HG03457 (cell line): ENCODE results near the gene SPAG16.

ENCODE experiments used
- ATAC-seq: cut with Tn5 transposase; IDR thresholded peaks from one replicate; pipeline ENCODE4 v1.9.1; 2021; ENCODE audit warnings: moderate number of reproducible peaks; ENCODE audit not compliant: unreplicated experiment

Gene SPAG16

DNA sequence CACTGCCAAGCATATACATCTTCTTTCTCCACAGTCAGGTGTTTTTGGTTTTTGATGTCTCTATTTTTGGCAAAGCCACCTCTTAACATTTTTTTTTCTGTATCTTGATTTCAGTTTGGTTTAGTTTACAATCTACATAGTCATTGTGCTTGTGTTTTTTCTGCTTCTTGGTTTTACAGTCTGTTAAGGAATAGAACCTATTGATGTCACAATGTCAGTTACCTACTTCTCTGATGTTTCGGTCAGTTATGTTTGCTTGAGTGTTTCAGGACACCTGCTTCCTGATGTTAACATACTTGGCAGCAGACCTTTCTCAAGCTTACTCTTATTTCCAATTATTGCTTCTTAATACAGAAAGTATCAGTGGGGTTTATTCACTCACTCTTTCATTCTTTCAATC, 253.3 kb downstream of the SPAG16 start:
- ATAC-seq: no peak

DNA sequence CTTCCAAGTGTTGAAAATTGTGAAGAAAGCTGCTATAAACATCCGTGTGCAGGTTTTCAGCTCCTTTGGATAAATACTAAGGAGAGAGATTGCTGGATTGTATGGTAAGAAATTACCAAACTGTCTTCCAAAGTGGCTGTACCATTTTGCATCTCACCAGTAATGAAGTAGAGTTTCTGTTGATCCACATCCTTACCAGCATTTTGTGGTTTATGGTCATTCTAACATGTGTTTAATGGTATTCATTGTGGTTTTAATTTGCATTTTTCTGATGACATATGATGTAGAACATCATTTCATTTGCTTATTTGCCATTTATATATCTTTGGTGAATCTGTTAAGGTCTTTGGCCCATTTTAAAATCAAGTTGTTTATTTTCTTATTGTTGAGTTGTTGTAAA, 260.7 kb downstream of the SPAG16 start:
- ATAC-seq: no peak

DNA sequence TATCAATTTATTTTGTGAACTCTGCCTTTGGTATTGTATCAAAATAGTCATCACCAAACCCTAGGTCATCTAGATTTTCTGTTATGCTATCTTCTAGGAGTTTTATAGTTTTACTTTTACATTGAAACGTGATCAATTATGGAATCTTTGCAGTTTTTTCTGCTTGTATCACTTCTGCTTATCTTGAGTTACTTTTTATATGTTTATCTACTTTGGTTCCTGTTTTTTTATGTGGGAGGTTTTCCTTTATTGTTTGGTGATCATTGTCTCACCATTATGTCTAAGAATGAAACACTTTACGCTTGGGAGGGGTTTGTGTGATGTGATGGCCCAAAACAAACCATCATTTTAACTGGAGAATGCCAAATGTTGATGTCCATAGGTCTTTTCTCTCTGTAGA, 261.2 kb downstream of the SPAG16 start:
- ATAC-seq: no peak

DNA sequence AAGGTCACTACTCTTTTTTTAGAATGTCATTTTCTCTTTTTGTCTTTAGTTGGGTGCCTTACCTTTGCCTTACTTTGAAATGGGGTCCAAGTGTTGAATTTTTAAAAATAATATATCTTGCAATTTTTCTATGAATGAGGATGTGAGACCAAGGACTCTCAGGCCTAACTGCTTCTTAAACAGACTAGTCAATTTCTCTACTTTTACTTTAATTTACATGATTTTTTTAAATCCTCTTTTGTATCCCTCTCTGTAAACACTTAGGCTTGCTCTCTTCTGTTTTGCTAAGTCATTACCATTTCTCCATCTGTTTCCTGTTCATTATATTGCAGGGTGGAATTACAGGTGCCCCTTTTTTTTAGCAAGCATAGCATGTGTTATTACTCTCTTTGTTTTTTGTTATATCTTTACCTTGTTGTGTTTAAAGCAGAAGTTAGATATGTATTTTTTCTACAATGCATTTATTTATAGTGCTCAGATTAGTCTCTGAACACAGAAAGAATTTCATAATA, 261.8 kb downstream of the SPAG16 start:
- ATAC-seq: no peak

DNA sequence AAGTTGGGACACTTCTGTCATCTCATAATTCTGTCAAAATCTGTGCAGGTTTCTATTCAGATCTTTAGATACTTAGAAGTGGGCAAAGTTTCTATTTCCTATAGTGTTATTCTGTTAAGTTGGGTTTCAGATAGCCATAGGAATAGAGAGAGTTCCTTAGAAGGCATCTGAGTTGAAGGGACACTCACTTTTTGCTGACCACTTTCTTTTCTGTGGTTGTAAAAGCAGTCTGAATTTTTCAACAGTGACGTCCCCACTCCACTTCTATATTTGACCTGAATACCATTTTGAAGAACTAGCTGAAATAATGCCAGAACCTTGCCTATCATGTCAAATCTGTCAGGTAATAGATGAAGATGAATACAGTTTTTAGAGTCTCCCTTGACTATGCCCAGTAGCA, 267.3 kb downstream of the SPAG16 start:
- no peak for ATAC-seq

DNA sequence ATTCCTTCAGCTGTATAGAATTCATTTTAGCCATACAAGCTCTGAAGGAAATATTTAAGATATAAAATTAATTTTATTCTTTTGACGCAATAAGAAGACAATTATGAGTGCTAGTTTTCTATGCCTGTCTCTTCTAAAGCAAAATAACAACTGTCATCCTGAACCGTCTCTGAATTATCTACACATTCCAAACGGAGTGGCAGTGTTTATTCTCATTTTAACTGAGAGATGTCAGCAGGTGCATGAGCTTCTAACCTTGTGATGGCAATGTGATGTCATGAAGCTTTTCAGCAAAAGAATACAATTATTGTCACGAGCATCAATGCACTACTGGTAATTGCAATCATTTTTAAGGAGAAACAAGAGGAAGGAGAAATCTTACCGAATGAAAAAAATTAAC, 274.8 kb downstream of the SPAG16 start:
- no peak for ATAC-seq

DNA sequence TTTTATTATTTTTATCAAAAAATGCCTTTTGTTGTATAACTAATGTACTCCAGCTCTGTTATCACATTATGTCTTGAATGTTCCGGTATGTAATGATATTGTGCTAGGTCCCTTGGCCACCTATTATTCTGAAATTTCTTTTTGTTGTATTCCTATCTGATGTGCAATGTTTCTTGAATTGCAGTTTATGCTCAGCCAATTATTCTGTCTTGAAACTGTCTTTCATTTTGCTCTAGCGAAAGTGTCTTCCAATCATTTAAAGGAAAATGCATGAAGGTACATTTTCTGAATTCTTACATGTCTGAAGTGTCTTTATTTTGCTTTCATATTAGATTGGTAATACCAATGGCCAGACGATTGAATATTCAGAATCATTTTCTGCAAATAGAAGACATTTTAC, 277.5 kb downstream of the SPAG16 start:
- no peak for ATAC-seq

DNA sequence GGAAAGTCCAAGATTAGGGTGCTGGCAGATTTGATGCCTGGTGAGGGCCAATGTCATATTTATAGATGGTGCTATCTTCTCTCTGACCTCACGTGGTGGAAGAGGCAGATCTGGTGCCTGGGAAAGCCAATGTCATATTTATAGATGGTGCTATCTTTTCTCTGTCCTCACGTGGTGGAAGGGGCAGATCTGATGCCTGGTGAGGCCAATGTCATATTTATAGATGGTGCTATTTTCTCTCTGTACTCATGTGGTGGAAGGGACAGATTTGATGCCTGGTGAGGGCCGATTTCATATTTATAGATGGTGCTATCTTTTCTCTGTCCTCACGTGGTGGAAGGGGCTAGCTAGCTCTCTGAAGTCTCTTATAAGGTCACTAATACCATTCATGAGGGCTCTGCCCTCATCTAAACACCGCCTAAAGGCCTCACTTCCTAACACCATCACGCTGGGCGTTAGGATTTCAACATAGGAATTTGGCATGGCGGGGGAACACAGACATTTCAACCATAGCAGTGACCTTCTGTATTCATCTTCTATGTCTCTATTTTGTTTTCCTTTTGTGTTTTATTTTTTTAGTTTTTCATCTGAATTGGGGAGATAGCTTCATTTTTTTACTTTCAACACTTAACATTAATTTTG, 278.4 kb downstream of the SPAG16 start:
- no peak for ATAC-seq

DNA sequence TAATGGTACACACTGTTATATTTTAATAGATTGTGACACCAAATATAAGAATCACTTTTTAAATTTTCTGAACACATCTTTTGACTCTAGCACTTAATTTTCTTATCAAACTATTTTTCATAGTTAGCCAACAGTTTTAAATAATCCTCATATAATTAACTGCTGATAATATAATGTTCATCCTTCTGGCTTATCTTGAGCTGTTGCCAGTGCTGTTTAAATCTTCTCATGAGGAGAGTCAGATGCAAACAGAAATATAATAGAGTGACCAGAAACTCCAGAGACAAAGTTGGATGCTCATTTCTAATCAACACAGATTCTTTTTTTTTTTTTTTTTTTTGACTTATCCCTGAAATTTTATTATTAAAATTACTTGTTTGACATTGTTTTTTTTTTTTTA, 282.6 kb downstream of the SPAG16 start:
- no peak for ATAC-seq

DNA sequence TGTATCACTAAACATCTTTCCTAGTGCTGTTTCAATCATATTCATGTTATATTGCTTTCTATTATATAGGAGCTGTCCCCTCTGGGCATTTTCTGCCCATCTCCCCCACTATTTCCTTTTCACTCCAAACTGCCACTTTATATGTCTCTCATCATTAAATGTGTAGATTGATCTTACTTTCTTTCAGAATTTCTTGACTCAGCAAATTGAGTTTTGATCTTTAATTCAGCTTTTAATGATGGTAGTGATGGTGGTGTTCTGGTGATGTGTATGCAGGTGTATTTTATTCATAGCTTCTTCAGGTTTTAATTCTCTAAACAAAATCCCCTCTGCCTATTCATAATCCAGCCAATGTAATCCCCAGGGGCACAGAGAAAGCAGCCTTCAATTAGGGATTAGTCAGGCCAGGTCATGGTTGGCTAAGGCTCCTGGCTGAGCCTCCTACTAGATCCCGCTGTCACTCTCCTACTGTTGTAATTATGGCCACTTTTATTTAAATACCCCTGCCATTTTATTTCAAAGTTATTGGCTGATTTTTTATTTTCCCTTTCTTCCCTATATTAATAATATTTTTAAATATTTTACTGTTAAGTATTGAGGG, 325.4 kb downstream of the SPAG16 start:
- no peak for ATAC-seq

DNA sequence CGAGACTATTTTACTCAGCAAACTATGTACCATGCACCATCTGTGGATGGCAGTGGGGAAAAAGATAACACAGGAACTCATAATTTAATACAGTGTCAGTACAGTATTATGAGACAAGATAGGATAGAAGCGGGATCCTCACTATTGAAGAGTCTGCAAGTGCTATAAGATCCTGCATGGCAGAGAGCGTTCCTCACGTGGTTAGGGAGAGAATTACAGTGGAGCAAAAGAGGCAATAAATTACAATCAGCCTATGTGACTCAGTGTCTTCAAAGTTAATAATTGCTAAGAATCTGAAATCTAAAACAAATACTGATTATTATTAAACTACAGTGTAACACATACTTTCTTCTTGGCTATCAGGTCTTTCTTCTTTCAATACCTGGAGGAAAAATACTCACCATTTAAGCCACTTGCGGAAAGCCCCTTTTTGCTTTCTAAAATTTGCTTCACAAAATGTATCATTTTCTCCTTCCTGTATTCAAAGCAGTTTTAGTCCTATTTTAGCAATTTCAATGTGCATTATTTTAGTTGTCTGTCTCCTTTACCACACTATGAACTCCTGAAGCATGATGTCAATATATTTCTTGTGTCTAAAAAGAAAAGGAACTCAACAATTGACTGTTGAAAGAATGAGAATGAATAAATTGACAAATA, 342.9 kb downstream of the SPAG16 start:
- no peak for ATAC-seq

DNA sequence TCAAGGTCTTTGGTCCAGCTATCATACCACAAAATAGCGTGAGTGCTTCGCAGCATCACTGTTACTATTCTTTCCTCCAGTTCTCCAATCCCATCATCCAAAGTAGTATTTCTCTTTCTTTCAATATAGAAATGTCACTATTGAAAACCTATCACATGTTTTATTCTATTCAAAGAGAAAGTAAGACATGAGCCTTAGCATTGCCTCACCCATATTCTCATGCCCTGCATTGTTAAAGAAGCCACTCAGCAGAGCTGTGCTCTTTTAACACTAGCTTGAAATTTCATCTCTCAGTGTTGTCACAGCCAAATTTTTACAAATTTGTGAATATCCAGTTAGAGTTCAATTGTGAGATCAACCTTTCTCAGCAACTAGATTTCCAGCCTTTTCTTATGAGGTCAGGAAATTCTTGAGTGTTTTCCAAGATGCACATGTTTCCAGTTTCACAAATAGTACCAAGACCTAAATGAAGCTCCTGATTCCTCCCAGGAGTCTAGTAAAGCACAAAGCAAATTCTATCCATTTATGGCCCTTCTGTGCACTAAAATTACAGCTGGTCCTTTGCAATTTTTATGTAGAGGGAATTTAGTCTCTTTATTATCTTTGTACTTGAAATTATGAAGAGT, 343.7 kb downstream of the SPAG16 start:
- no peak for ATAC-seq

DNA sequence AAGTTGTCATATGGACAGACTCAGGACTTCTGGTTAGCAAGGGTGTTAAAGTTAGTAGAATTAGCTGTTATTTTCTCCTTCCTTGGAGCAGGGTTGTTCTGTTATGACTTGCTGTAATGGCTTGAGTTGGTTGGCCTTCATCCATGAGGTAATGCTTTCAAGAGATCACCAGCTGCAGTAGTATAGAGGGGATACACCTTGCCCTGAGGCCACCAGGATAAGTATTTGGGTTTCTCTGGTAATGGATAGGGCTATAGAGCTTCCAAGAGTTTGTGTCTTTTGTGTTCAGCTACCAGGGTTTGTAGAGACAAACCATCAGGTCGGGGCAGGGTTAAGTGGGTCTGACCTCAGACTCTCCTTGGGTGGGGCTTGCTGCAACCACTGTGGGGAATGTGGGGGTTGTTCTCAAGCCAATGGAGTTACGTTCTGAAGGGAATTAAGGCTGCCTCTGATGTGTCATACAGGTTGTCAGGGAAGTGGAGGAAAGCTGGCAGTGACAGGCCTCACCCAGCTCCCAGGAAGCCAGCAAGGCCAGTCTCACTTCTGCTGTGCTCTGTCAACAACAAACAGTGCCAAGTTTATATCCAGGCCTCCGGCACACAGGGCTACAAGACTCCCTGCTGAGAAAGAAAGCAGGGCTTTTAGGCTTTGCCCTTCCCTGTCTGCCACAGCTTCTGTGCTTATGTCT, 356.6 kb downstream of the SPAG16 start:
- no peak for ATAC-seq

DNA sequence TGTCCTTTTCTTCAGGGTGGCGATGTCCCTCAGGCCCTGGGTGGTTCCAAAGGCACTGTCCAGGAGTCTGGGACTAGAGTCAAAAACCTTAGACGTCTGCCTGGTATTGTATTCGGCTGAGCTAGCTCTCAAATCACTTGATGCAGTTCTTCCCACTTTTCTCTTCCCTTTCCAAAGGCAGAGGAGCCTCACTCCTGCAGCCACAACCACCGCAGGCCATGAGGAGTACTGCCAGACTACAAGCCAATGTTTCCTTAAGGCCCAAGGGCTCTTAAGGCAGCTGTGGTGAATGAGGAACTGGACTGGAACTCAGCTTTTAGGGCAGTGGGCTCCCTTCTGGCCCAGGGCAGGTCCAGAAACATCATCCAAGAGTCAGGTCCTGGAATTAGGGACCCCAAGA, 360.7 kb downstream of the SPAG16 start:
- no peak for ATAC-seq

DNA sequence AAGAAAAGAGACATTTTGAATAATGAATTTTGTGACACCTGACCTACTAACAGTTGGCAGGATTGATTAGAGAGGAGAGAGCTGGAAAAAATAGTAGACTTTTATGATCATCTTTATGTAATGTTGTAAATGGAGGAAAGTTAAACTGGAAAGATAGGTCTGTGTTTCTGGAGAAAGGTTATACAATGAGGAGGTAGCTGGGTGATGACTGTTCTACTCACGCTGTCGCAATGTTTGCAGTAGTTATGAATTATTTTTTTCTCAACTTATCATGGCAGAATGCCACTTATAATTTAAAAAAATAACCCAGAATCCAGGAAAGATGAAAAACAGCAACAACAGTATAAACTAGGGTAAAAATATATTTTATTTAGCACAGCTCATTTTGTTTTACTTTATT, 364.9 kb downstream of the SPAG16 start:
- no peak for ATAC-seq

DNA sequence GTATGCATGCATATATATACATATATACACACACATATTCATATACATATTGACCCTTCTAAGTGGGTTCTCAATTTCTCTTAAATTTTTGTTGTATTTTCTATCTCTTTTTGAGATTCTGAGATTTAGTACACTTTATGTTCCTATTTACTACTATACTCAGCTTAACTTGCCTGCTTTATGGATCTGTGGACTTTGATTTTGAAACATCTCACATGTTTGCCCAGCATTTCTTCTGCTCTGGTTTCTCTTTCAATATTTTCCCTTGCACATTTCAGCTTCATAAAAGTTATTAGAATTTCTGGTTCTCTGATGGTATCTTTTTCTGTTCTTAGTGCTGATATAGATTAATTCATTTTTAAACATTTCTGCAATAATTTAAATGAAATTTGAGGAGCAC, 380.6 kb downstream of the SPAG16 start:
- ATAC-seq: no peak

DNA sequence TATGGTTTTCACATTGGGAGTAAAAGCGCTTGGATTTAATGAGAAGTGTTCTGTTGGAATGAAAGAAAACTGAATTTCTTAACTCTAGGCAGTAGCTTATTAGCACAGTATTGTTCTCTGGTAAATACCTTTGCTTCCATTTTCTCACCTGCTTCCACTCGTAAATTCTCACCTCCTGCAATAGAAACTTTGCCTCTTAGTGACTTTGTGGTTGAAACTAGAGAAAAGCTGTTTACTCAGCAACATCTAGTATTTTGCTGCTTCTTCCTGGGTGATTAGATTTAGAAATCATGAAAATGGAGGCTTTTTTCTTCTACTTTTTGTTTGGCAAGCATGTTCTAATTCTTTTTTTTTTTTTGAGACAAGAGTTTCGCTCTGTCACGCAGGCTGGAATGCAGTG, 385.4 kb downstream of the SPAG16 start:
- ATAC-seq: no peak

DNA sequence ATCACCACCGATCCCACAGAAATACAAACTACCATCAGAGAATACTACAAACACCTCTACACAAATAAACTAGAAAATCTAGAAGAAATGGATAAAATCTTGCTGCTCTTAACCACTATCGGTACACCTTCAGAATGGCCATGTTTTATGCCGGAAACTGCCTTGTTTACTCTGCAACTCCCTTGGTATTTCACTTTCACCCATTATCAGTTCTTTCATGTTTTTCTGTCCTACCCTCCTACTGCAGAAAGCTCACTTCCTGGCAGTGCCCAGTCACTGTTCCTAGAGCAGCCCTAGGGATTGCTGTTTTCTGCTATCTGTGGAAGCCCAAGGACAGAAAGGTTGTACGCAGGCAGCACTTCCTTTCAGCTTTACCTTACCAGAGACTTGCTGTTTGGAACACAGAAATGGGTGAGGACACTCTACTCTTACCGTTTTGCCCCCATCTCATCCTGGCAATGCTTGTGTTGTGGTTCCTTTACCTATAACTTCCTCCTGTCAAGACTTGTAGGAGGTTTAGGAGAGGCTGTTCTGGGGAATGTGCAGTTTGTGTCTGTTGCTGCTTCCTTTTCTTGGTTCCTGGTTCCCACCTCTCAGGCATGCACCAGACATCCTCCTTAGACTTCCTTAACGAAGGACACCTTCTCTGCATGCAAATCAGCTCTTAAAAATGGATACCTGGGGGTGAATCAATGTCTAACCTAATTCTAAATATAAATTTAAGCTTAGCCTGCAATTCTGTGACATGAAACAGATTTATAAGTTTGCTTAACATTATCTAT, 394.4 kb downstream of the SPAG16 start:
- no peak for ATAC-seq

DNA sequence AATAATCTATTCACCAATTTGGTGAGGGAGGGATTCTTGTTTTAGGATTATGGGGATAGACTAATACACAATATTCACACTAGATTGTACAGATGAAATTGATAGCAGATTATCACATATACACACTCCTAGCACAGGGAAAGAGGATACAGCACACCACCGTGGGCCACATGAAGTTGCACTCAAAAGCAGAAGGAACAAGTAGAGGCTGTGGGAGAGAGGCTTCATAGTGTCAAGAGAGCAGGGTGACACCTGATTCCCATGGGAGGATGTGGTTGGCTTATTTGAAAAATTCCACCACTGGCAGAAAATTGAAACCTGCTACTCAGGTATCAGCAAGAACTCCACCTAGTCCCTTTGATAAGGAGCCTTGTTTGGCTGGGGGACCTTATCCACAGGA, 395.6 kb downstream of the SPAG16 start:
- ATAC-seq: no peak

DNA sequence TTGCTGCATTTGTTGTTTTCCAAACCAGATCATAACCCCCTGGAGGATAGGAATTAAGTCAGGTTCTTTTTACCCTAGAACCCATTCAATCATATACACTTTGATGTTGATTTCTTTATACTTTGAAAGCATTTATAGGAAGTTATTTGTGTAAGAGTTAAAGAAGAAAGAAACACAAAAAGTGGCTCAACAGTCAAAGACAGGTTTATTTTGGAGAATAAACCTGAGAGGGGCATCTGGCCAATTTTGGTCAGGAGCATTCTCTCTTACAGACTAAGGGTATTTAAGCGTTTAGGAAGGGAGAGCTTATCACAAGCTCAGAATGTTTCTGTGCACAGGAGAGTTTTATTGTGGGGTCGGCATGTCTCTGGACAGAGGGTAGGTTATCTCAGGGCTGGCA, 398.0 kb downstream of the SPAG16 start:
- no peak for ATAC-seq

DNA sequence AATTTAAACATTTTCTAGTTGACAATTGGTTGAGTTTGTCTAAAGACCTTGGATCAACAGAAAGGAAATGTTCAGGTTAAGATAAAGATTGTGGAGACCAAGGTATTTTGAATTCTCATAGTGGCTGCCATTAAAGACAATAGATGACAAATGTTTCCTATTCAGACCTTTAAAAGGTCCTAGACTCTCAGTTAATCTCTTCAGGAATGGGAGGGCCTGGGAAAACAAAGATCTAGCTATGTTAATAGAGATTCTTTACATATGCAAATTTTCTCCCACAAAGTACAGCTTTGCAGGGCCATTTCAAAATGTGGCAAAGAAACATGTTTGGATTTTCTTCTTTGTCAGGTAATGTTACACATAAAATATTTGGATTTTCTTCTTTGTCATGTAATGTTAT, 403.9 kb downstream of the SPAG16 start:
- no peak for ATAC-seq
